GM12878 (cell line): ENCODE measurements around the gene SETD9. TPM values are rescaled to one million over a fixed set of nuclear protein-coding genes. Genes with fewer than 3 reads are reported as not detected.

Experiments used
- ATAC-seq: fragments of 200-7000 bp; cut with Tn5 transposase; 3 replicates; pipeline ENCODE4 v1.9.1; 2020; ENCODE audit warnings: mild to moderate bottlenecking, moderate library complexity
- BruUV-seq: library from RNA; stranded (reverse); fragments of 400-500 nt; replicated peaks from 2 replicates; lab custom pipeline; 2021; lab: Mats Ljungman, UMichigan
- CTCF ChIA-PET: fragments of 300-600 bp; sonication (Branson Sonifier 250); formaldehyde crosslinking; extraction: SDS; loops from one replicate; lab custom pipeline; 2021; ENCODE audit warnings: inconsistent platforms; lab: Yijun Ruan, JAX
- POLR2A ChIA-PET: fragments of 350-600 bp; formaldehyde crosslinking; extraction: SDS; loops from one replicate; lab custom pipeline; 2021; ENCODE audit warnings: inconsistent platforms; lab: Charles Lee
- RAD21 ChIA-PET: fragments of 300-600 bp; sonication (Branson Sonifier 250); formaldehyde crosslinking; loops from one replicate; lab custom pipeline; 2023; ENCODE audit warnings: antibody characterized with exemption; ENCODE audit not compliant: unreplicated experiment; lab: Charles Lee
- SMC1A ChIA-PET: fragments of 300-600 bp; sonication (Branson Sonifier 250); formaldehyde crosslinking; loops from one replicate; lab custom pipeline; 2023; ENCODE audit not compliant: unreplicated experiment, uncharacterized antibody; lab: Charles Lee
- DNase-seq: peaks from one replicate; pipeline ENCODE4 v3.0.0-alpha.2; 2011; ENCODE audit warnings: low read depth, low spot score
- FAIRE-seq: peaks from 3 replicates; lab custom pipeline; 2011; peaks lifted over from hg19 to GRCh38; lab: Jason Lieb, UNC
- H2AFZ ChIP-seq: 2 replicates; pipeline ENCODE4 v1.6.0; 2011; ENCODE audit warnings: low read depth, low read length, control low read depth; ENCODE audit not compliant: control insufficient read depth
- H3K27ac ChIP-seq: 2 replicates; pipeline ENCODE4 v1.5.1; 2011; ENCODE audit warnings: control low read depth; ENCODE audit not compliant: control insufficient read depth, insufficient read depth
- H3K27me3 ChIP-seq, 2 experiments: replicated peaks in 1 of 2; 2 replicates each; pipeline versions ENCODE4 v1.6.0 to v1.6.1; 2011; ENCODE audit warnings: low read length in 1 of 2; ENCODE audit not compliant: control insufficient read depth in 2 of 2, insufficient read depth in 2 of 2
- H3K36me3 ChIP-seq, 2 experiments: 2 replicates each; pipeline ENCODE4 v1.5.1; 2011; ENCODE audit warnings: low read length in 1 of 2; ENCODE audit not compliant: control insufficient read depth in 2 of 2, insufficient read depth in 2 of 2
- H3K4me1 ChIP-seq: 2 replicates; pipeline ENCODE4 v1.6.1; 2011; ENCODE audit warnings: mild to moderate bottlenecking, low read length, moderate library complexity, mixed read lengths; ENCODE audit not compliant: control insufficient read depth, insufficient read depth
- H3K4me2 ChIP-seq: 2 replicates; pipeline ENCODE4 v1.6.0; 2011; ENCODE audit warnings: control low read depth; ENCODE audit not compliant: control insufficient read depth, insufficient read depth
- H3K4me3 ChIP-seq: fragments of 200-600 bp; sonication (generic); 2 replicates; pipeline ENCODE4 v1.5.1; 2016
- H3K79me2 ChIP-seq: 2 replicates; pipeline ENCODE4 v1.6.0; 2011; ENCODE audit warnings: low read length; ENCODE audit not compliant: control insufficient read depth, insufficient read depth
- H3K9ac ChIP-seq: 2 replicates; pipeline ENCODE4 v1.8.0; 2011; ENCODE audit warnings: low read length, control low read depth, mixed read lengths; ENCODE audit not compliant: control insufficient read depth, insufficient read depth
- H3K9me3 ChIP-seq: replicated peaks from 3 replicates; pipeline ENCODE4 v1.5.1; 2011; ENCODE audit warnings: mild to moderate bottlenecking, low read length; ENCODE audit not compliant: control insufficient read depth, insufficient read depth
- H4K20me1 ChIP-seq: 2 replicates; pipeline ENCODE4 v1.6.0; 2011; ENCODE audit not compliant: control insufficient read depth, insufficient read depth
- ATF2 ChIP-seq: IDR thresholded peaks from 2 replicates; pipeline ENCODE4 v1.6.1; 2012; ENCODE audit warnings: low read length, inconsistent platforms
- BCL3 ChIP-seq: IDR thresholded peaks from 2 replicates; pipeline ENCODE4 v1.6.1; 2011; ENCODE audit warnings: borderline replicate concordance, low read depth, mild to moderate bottlenecking, moderate library complexity, low read length; ENCODE audit not compliant: insufficient read depth, poor library complexity, severe bottlenecking
- CEBPZ ChIP-seq: fragments of 150-350 bp; IDR thresholded peaks from 2 replicates; pipeline ENCODE4 v1.6.1; 2016; ENCODE audit warnings: low read depth, low read length
- ESRRA ChIP-seq: IDR thresholded peaks from 2 replicates; pipeline ENCODE4 v1.6.1; 2012; ENCODE audit warnings: mild to moderate bottlenecking, low read length, improper control_type of control experiment
- HSF1 ChIP-seq: fragments of 150-350 bp; IDR thresholded peaks from 2 replicates; pipeline ENCODE4 v1.6.1; 2014; ENCODE audit warnings: mild to moderate bottlenecking, low read depth, low read length
- IKZF1 ChIP-seq: fragments of 450-650 bp; conservative IDR thresholded peaks from 2 replicates; pipeline ENCODE4 v1.6.1; 2017; ENCODE audit warnings: antibody characterized with exemption, mild to moderate bottlenecking
- JUNB ChIP-seq: IDR thresholded peaks from 2 replicates; pipeline ENCODE4 v1.6.1; 2016; ENCODE audit warnings: antibody characterized with exemption, mild to moderate bottlenecking
- MEF2A ChIP-seq: IDR thresholded peaks from 2 replicates; pipeline ENCODE4 v1.6.1; 2011; ENCODE audit warnings: low read depth, mild to moderate bottlenecking, low read length, moderate library complexity; ENCODE audit not compliant: insufficient read depth
- MTA2 ChIP-seq: fragments of 450-650 bp; IDR thresholded peaks from 2 replicates; pipeline ENCODE4 v1.6.1; 2016; ENCODE audit warnings: low read depth, mild to moderate bottlenecking, moderate library complexity
- RUNX3 ChIP-seq: IDR thresholded peaks from 2 replicates; pipeline ENCODE4 v1.6.1; 2012; ENCODE audit warnings: low read length, inconsistent platforms
- SKIL ChIP-seq: fragments of 450-650 bp; IDR thresholded peaks from 2 replicates; pipeline ENCODE4 v1.6.1; 2017; ENCODE audit warnings: mild to moderate bottlenecking, low read depth, inconsistent platforms; ENCODE audit not compliant: poor library complexity, severe bottlenecking
- SPI1 ChIP-seq: IDR thresholded peaks from 2 replicates; pipeline ENCODE4 v1.6.1; 2011; ENCODE audit warnings: low read depth, mild to moderate bottlenecking, low read length, moderate library complexity, borderline replicate concordance; ENCODE audit not compliant: insufficient read depth
- ZNF217 ChIP-seq: fragments of 450-650 bp; IDR thresholded peaks from 2 replicates; pipeline ENCODE4 v1.6.1; 2017; ENCODE audit warnings: antibody characterized with exemption, mild to moderate bottlenecking
- WGBS: methylation state at CpG from one replicate; pipeline ENCODE4 v1.1.6; 2016; ENCODE audit warnings: low lambda C conversion rate; ENCODE audit not compliant: insufficient replicate concordance, insufficient coverage; ENCODE audit errors: missing lambda C conversion rate; 5-methylcytosine and 5-hydroxymethylcytosine counted together
- in situ Hi-C: fragments of 300-500 bp; cut with MboI; formaldehyde crosslinking; loops from 9 replicates; pipeline ENCODE4 v1.14.3; 2018; ENCODE audit warnings: mixed read lengths
- intact Hi-C: fragments of 100-400 bp; cut with micrococcal nuclease; formaldehyde crosslinking; loops from one replicate; pipeline ENCODE4 v1.14.2; 2022; ENCODE audit not compliant: unreplicated experiment
- polyA plus RNA-seq, 11 experiments: library from polyadenylated mRNA; depleted of rRNA in 4 of 11; unstranded in 6 of 11; stranded (reverse) in 5 of 11; fragments of >200 nt; fragmentation: Nextera tagmentation in 4 of 11; fragmentation: Illumina TruSeq in 1 of 11; extraction: Ambion mirVana in 4 of 11; extraction: Trizol in 1 of 11; gene quantifications; 1 replicate in 1 of 11; 2 replicates in 10 of 11; pipeline versions ENCODE4 v1.2.1 to v1.2.3, GENCODE V29; 2011 to 2016; ENCODE audit warnings: inconsistent platforms in 2 of 11, missing spikeins in 2 of 11, low read depth in 1 of 11
- total RNA-seq, 4 experiments: library from RNA; depleted of rRNA in 3 of 4; stranded (reverse); fragments of >200 nt in 3 of 4; fragmentation: Illumina TruSeq in 1 of 4; extraction: Trizol in 1 of 4; gene quantifications; 2 replicates each; pipeline versions ENCODE4 v1.2.1 to v1.2.3, GENCODE V29; 2013 to 2021

The SETD9 gene
- total and polyA plus RNA-seq, 10 of the 15 experiments (the other 5 are each of a cell fraction or from before 2014, with no cell fraction given): 8.7 to 17.8 (median 12.6) TPM

- ATAC-seq (no peak), FAIRE-seq (no peak)
- no peak overlapping the region for H3K9ac ChIP-seq
- H3K36me3 ChIP-seq: peaks cover 5% of the 10 kb centered on the region in 2 experiments; a peak in 3 of 4 replicates
- 96% methylated on average over 6 of the region's 6 CpGs for WGBS
- POLR2A ChIA-PET: interaction anchor here (0.5 to 1.1 kb wide), 2 partner anchors 262 to 292 kb away, joined by 3 to 5 read pairs; no protein-coding TSS in a partner anchor
- TF ChIP-seq MTA2 (no peak), JUNB (no peak), IKZF1 (no peak), SKIL (no peak), CEBPZ (no peak), HSF1 (no peak), SPI1 (no peak), BCL3 (no peak), ESRRA (no peak), ZNF217 (no peak), RUNX3 (no peak), ATF2 (no peak), MEF2A (no peak)
- TF ChIP-seq, all 136 proteins: peak for 0
- RAD21 ChIA-PET: no interaction called here
- Histone ChIP-seq H3K4me2 (no peak overlapping the region), H3K9me3 (no peaks in the 10 kb centered on the region), H4K20me1 (no peaks in the 10 kb centered on the region), H3K4me1 (no peaks in the 10 kb centered on the region), H3K27ac (no peak overlapping the region), H3K4me3 (no peak overlapping the region), H3K27me3 (no peaks in the 10 kb centered on the region), H3K79me2 (no peaks in the 10 kb centered on the region), H2AFZ (no peak overlapping the region)
- BruUV-seq: no TSS peak
- DNase-seq: no peak
- CTCF ChIA-PET: interaction anchor here (0.8 kb wide), 1 partner anchor 297 kb away, joined by 3 read pairs; no protein-coding TSS in a partner anchor
- SMC1A ChIA-PET: no interaction called here
- intact Hi-C loops: no loop called here
- in situ Hi-C loops: loop anchor here (25.0 kb wide), 1 partner anchor 1539 kb away; the partner anchor contains the start of gene PLK2
These were observed 13.5 kb downstream of the SETD9 start for GRCh38 chr5:56922922-56923321.
